G401.6 (cell line): Measurements from ENCODE around the gene SUDS3.
"Not testable (repeated sequence)": the region's sequence is repeated elsewhere in the genome, so short reads cannot be mapped to it uniquely, and the experiment has no call there.

Source experiments
- FAIRE-seq: peaks from 2 replicates; lab custom pipeline; 2012; peaks lifted over from hg19 to GRCh38; lab: Jason Lieb, UNC

The SUDS3 gene

DNA sequence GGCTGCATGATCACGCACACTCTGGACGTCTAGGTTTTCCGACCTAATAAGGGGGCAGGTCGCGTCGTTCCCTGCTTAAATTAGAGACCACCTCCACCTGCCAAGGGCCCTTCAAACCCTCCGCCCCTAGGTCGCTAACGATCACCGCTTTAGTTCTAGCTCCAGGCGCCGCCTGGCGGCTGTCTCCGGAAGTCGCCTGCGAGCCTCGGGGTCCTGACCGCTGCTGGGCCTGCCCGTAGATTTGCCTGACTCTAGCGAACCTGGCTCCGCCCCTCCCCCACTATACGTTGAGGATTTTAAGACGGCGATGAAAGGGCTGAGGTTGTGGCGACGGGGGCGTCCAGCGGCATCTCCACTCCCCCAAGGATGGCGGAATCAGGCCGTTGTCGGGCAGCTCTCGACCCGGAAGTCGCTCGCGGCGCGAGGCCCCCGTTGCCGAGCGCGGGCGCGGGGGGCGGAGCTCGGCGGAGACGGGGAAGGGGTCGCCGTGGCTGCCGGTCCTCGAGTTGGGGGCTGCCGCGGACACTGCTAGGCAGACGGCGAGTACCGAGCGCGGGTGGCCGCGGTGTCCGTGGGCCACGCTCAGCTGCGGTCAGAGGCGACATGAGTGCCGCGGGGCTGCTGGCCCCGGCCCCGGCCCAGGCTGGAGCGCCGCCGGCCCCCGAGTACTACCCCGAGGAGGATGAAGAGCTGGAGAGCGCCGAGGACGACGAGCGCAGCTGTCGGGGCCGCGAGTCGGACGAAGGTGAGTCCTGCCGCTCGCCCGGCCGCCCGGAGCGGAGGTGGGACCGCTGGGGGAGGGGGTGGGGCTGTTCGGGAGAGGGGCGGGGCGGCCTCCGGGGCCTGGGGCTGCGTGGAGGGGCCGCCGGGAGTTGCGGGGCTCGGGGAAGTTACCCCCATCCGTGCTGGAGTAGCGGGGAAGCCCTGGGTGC, at the start of gene SUDS3:
Gene SUDS3 (plus strand): TSS at position 467 of the 932 bp plus-strand sequence. CDS start 137 bp downstream, at position 604.
- peak; percentile 34 for FAIRE-seq

GRCh38 chr12:118326991-118327390, 49.4 kb upstream of the SUDS3 start:
- no peak for FAIRE-seq

DNA sequence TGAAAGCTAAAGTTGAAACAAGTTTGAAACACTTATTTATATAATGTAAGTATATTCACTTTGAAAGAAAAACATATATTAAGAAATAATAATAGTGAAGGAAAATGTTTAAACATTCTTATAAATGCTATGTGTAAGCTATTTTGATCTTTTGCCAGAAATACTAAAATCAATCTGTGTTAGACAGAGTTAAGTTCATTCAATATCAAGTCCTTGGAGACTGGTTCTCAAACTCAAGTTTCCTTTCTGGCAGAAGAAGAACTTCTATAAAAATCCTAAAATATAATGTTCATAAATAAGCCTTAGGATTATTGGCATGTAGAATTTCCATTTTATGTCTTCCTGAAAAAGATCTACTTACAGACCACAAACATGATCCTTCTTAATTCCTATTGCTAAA, 49.0 kb upstream of the SUDS3 start:
- peak; percentile 76 for FAIRE-seq

GRCh38 chr12:118328486-118329330, 47.6 kb upstream of the SUDS3 start:
- FAIRE-seq: peak; percentile 21

DNA sequence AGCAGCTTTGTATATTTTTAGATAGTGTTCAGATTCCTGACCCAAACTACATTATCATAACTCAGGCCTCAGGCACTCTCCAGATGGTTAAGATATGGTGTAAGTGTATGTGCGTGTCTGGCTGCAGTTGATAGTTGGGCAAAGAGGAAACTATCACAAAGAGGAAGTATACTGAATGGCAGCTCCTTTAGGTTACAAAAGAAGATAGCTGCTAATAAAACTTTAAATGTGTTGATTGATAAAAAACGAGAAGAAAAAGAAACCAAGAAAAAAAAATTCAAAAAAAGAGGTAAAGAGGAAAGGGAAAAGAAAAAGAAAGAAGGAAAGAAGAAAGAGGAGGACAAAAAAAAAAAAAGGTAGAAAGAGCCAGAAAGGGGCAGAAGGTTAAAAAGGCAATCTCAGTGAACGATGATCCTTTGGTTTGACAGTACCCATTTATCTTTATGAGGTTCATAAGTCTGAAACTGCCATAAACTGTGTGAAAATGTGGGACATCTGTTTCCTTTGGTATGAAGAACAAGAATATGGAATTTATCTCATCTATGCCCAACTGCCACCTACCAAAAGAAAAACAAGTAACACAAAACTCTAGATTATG, 45.8 kb upstream of the SUDS3 start:
- no peak for FAIRE-seq

- no peak for FAIRE-seq
These were observed 43.8 kb upstream of the SUDS3 start for GRCh38 chr12:118332511-118332910.

- no peak for FAIRE-seq
These were observed 42.1 kb upstream of the SUDS3 start for GRCh38 chr12:118334241-118334640.

- no peak for FAIRE-seq
These were observed 41.3 kb upstream of the SUDS3 start for GRCh38 chr12:118334939-118335567.

DNA sequence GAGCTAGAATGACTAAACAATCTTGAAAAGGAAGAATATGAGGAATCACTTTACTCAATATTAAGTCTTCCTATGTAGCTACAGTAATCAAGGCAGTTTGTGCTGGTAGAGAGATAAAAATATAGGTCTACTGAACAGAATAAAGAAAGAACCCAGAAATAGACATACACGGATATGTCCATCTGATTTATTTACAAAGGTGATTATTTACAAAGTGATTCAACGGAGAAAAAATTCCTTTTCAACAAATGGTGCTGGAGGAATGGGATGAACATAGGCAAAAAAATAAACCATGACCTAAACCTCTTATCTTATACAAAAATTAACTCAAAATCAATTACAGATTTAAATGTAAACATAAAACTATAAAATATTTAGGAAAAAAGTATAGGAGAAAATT, 40.2 kb upstream of the SUDS3 start:
- no peak for FAIRE-seq

DNA sequence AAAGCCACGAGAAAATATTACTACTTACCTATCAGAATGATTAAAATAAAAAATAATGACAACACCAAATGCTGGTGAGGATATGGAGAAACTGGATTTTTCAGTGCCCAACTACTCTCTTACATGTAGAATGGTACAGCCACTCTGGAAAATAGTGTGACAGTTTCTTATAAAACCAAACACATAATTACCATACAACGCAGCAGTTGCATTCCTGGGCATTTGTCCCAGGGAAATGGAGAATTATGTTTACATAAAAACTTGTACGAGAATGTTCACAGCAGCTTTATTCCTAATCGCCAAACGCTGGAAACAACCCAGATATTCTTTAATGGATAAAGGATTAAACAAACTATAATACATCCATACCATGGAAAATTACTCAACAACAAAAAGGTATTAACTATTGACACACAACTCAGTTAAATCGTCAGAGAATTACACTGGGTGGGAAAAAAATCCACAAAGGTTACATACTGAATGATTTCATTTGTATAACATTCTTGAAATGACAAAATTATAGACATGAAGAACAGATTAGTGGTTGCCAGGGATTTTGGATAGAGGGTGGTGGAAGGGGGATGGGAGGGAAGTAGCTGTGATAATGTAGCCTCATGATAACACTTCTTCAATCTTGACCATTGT, 39.0 kb upstream of the SUDS3 start:
- no peak for FAIRE-seq

DNA sequence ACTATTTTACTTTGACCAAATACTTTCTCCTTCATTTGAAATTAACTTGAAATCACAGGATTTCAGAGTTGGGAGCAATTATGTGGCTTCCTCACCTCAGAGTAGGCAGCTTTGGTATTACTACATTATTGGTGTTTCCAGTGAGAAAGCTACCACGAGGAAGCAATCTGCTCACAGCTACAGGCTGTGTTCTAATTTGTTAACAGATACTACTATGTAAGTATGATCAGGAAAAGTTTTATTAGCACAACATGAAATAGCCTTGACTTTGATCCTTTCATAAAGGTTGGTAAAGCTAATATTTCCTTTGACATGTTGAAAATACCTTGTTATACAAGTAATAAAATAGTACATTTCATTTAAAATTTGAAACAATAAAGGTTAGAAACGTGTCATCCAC, 34.3 kb upstream of the SUDS3 start:
- peak; percentile 62 for FAIRE-seq

DNA sequence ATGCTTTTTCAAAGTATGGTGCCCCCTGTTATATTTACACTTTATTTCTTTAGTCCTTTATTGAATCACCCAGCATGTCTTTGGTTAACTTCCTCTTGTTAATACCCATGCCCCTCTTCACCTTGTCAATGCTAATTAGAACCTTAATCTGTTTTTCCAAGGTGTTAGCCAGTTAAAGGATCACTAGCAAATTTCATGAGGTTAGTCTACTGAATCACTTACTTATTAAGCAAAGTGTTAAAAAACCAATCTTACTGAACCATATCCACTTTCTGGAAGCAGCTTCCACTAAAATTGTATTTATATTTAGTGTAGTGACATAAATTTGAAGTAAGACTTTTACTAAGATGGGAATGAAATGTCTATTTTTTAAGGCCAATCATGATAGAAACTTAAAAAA, 31.5 kb upstream of the SUDS3 start:
- FAIRE-seq: no peak

- no peak for FAIRE-seq
These were observed 31.0 kb upstream of the SUDS3 start for GRCh38 chr12:118345355-118345754.

GRCh38 chr12:118346895-118347294, 29.5 kb upstream of the SUDS3 start:
- FAIRE-seq: no peak

DNA sequence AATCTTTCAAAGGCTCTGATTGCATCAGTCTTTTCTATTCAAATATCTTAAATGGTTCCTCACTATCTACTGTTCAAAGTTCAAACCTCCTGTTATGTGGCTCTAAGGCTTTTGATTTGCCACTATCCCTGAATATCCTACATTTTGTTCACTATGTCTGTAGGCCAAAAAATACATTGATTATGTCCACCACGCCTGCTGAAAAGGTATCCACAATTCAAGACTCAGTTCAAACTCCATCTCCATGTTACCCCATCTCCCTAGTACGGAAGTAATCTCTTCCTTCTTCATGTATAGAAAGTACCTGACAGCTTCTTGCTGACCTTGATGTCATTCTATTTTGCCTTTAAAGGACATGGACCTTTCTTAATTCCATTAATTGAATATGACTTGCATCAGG, 28.4 kb upstream of the SUDS3 start:
- FAIRE-seq: no peak

DNA sequence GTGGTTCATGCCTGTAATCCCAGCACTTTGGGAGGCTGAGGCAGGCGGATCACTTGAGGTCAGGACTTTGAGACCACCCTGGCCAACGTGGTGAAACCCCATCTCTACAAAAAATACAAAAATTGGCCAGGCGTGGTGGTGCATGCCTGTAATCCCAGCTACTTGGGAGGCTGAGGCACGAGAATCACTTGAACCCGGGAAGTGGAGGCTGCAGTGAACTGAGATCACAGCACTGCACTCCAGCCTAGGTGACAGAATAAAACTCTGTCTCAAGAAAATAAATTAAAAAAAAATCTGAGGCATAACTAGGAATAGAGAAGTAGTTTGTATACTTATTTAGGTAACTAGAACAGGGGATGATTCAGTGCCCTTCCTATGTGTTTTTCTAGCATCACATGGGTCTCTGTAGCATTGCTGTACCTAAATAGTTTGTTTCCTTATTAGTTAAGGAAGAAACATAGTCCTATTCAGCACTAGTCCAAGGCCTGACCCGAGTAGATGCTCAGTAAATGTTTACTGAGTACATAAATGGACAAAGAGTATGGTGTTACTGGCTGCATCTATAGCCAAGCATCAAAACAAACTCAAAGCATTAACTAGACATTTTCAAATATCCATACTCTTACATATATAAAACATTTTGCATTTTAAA, 25.3 kb upstream of the SUDS3 start:
- no peak for FAIRE-seq

GRCh38 chr12:118353721-118354120, 22.6 kb upstream of the SUDS3 start:
- no peak for FAIRE-seq

GRCh38 chr12:118354503-118354902, 21.9 kb upstream of the SUDS3 start:
- FAIRE-seq: not testable (repeated sequence)

- FAIRE-seq: no peak
These were observed 21.5 kb upstream of the SUDS3 start for GRCh38 chr12:118354903-118355302.

DNA sequence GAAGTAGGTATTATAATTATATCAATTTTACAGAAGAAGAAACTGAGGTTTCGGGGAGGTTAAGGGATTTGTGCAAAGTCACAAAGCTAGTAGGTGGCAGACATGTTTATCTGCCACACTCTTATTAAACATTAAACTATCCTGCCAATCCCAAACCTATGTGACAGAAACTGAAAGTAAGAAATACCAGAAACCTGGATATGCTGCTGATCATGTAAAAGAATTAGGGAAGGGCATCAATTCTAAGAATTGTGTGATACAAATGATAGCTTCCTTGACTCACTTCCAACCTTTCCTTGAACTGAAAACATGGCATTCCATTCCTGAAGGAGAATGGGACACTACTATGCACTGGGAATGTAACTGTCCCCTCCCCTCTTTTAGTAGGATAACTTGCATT, 20.5 kb upstream of the SUDS3 start:
- FAIRE-seq: no peak

- no peak for FAIRE-seq
These were observed 19.5 kb upstream of the SUDS3 start for GRCh38 chr12:118356809-118357256.
